ENCODE measurements around the gene ATP6V1G1. TPM values are rescaled to one million over a fixed set of nuclear protein-coding genes. Genes with fewer than 3 reads are reported as not detected.
A peak's percentile ranks its signal among the peaks of the same experiment; 100 is the strongest.

Gene ATP6V1G1
- total and polyA plus RNA-seq, 2 of the 13 experiments (the other 11 are each of a cell fraction or from before 2014, with no cell fraction given): 108 to 158 TPM

GRCh38 chr9:114606068-114606467 is 18.5 kb downstream of the ATP6V1G1 start:
- peaks cover 14% of the 10 kb centered on the region; the same call in 1 of the 2 replicates for H3K9me3 ChIP-seq (ENCODE audit: low read length)
- H2AFZ ChIP-seq (ENCODE audit: low read length): no peak overlapping the region
- TF ChIP-seq RARA (CRISPR knock-in tag; IDR thresholded peaks at IDR 0.05): peak; percentile 39; the same call in 1 of the 2 replicates
- no peak for TF ChIP-seq ZNF703 (CRISPR knock-in tag; IDR thresholded peaks at IDR 0.05; ENCODE audit: borderline replicate concordance)
- WGBS (ENCODE audit: low lambda C conversion rate): 44% methylated on average over 7 of the region's 7 CpGs
- H3K36me3 ChIP-seq (replicated peaks in 1 of 2; ENCODE audit: control insufficient read depth in 1 of 2, insufficient read depth in 2 of 2, low read length in 2 of 2): no peaks in the 10 kb centered on the region
- no peaks in the 10 kb centered on the region for H4K20me1 ChIP-seq (ENCODE audit: insufficient read depth, low read length)
- no peak overlapping the region for H3K4me2 ChIP-seq (ENCODE audit: low read depth, low read length)
- FAIRE-seq: no peak
- ChIA-PET POLR2A (interaction anchor here (1.5 to 2.7 kb wide), 2 partner anchors 14 to 19 kb away, joined by 4 to 15 read pairs; partner anchors contain the start of gene ATP6V1G1), CTCF (ENCODE audit: low intra/inter-chr PET ratio, low total read pairs) (no interaction called here)
- intact Hi-C loops (cut with micrococcal nuclease; ENCODE audit: unreplicated experiment): no loop called here
- H3K4me1 ChIP-seq (ENCODE audit: insufficient read depth, low read length): peaks cover 21% of the 10 kb centered on the region
- peak; percentile 67 for ATAC-seq
- H3K27me3 ChIP-seq (ENCODE audit: control insufficient read depth in 1 of 2, insufficient read depth in 2 of 2, low read length in 2 of 2): no peaks in the 10 kb centered on the region
- in situ Hi-C loops (cut with HindIII; ENCODE audit: extremely low pct_ligation_motif_present, low pct_unique_long_range_greater_than_20kb): no loop called here
- no peak overlapping the region for H3K9ac ChIP-seq (ENCODE audit: insufficient read depth, low read depth, low read length)
- DNase-seq (ENCODE audit: low spot score): peak; percentile 46
- H3K27ac ChIP-seq (ENCODE audit: extremely low read length, insufficient read depth, low read length): no peak overlapping the region
- no peaks in the 10 kb centered on the region for H3K79me2 ChIP-seq (ENCODE audit: insufficient read depth, low read length)
- BruUV-seq (replicated peaks): no TSS peak
- H3K4me3 ChIP-seq (replicated peaks in 1 of 3; ENCODE audit: insufficient read depth in 1 of 3, low read depth in 2 of 3, low read length in 3 of 3): no peak overlapping the region

GRCh38 chr9:114606597-114607207 is 19.1 kb downstream of the ATP6V1G1 start:
- Histone ChIP-seq H3K36me3 (replicated peaks in 1 of 2; ENCODE audit: control insufficient read depth in 1 of 2, insufficient read depth in 2 of 2, low read length in 2 of 2) (no peaks in the 10 kb centered on the region), H3K79me2 (ENCODE audit: insufficient read depth, low read length) (peaks cover 1% of the 10 kb centered on the region), H3K9me3 (ENCODE audit: low read length) (peaks cover 7% of the 10 kb centered on the region; the same call in 1 of the 2 replicates), H2AFZ (ENCODE audit: low read length) (no peak overlapping the region), H3K4me1 (ENCODE audit: insufficient read depth, low read length) (peaks cover 22% of the 10 kb centered on the region), H3K27ac (ENCODE audit: extremely low read length, insufficient read depth, low read length) (no peak overlapping the region), H3K27me3 (ENCODE audit: control insufficient read depth in 1 of 2, insufficient read depth in 2 of 2, low read length in 2 of 2) (no peaks in the 10 kb centered on the region; a peak in 1 of 5 replicates), H3K4me3 (replicated peaks in 1 of 3; ENCODE audit: insufficient read depth in 1 of 3, low read depth in 2 of 3, low read length in 3 of 3) (no peak overlapping the region), H4K20me1 (ENCODE audit: insufficient read depth, low read length) (no peaks in the 10 kb centered on the region), H3K4me2 (ENCODE audit: low read depth, low read length) (no peak overlapping the region), H3K9ac (ENCODE audit: insufficient read depth, low read depth, low read length) (no peak overlapping the region)
- no peak for DNase-seq (ENCODE audit: low spot score)
- no peak for FAIRE-seq
- no TSS peak for BruUV-seq (replicated peaks)
- TF ChIP-seq ZNF33A (CRISPR knock-in tag; IDR thresholded peaks at IDR 0.05; ENCODE audit: borderline replicate concordance): no peak
- no peak for TF ChIP-seq ZNF709 (CRISPR knock-in tag; IDR thresholded peaks at IDR 0.05)
- no peak for TF ChIP-seq ZKSCAN5 (CRISPR knock-in tag; IDR thresholded peaks at IDR 0.05)
- TF ChIP-seq ATAD3A (CRISPR knock-in tag; IDR thresholded peaks at IDR 0.05): no peak
- no peak for TF ChIP-seq ZNF431 (CRISPR knock-in tag; IDR thresholded peaks at IDR 0.05; ENCODE audit: borderline replicate concordance, low read depth)
- TF ChIP-seq ZIK1 (CRISPR knock-in tag; IDR thresholded peaks at IDR 0.05; ENCODE audit: borderline replicate concordance, low read depth): no peak
- TF ChIP-seq HOXA9 (CRISPR knock-in tag; IDR thresholded peaks at IDR 0.05; ENCODE audit: borderline replicate concordance): no peak
- TF ChIP-seq ZNF460 (CRISPR knock-in tag; IDR thresholded peaks at IDR 0.05; ENCODE audit: borderline replicate concordance): no peak
- no peak for TF ChIP-seq IKZF5 (CRISPR knock-in tag; IDR thresholded peaks at IDR 0.05)
- TF ChIP-seq ZNF563 (CRISPR knock-in tag; IDR thresholded peaks at IDR 0.05): no peak
- intact Hi-C loops (cut with micrococcal nuclease; ENCODE audit: unreplicated experiment) (no loop called here), in situ Hi-C loops (cut with HindIII; ENCODE audit: extremely low pct_ligation_motif_present, low pct_unique_long_range_greater_than_20kb) (no loop called here)
- POLR2A ChIA-PET: interaction anchor here (1.1 to 2.7 kb wide), 3 partner anchors 14 to 19 kb away, joined by 3 to 15 read pairs (median 4); partner anchors contain the start of gene ATP6V1G1
- CTCF ChIA-PET (ENCODE audit: low intra/inter-chr PET ratio, low total read pairs): no interaction called here
- no peak for ATAC-seq
